ENCODE data around the gene CRBN. TPM values are rescaled to one million over a fixed set of nuclear protein-coding genes. Genes with fewer than 3 reads are reported as not detected.
A peak's percentile ranks its signal among the peaks of the same experiment; 100 is the strongest.

The CRBN gene
- total RNA-seq, 4 donors from 2014 or later, result 46.2 to 87.2 (median 56.5) TPM

GRCh38 chr3:3125977-3126376, 53.5 kb downstream of the CRBN start:
- WGBS, 2 donors, result 89% methylated on average over 24 of the region's 24 CpGs
- TF ChIP-seq, protein P1, sequence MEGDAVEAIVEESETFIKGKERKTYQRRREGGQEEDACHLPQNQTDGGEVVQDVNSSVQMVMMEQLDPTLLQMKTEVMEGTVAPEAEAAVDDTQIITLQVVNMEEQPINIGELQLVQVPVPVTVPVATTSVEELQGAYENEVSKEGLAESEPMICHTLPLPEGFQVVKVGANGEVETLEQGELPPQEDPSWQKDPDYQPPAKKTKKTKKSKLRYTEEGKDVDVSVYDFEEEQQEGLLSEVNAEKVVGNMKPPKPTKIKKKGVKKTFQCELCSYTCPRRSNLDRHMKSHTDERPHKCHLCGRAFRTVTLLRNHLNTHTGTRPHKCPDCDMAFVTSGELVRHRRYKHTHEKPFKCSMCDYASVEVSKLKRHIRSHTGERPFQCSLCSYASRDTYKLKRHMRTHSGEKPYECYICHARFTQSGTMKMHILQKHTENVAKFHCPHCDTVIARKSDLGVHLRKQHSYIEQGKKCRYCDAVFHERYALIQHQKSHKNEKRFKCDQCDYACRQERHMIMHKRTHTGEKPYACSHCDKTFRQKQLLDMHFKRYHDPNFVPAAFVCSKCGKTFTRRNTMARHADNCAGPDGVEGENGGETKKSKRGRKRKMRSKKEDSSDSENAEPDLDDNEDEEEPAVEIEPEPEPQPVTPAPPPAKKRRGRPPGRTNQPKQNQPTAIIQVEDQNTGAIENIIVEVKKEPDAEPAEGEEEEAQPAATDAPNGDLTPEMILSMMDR (IDR thresholded peaks at IDR 0.05), result no peak
- no peak for TF ChIP-seq POLR2A (IDR thresholded peaks at IDR 0.05)
- intact Hi-C loops (cut with DNase I; ENCODE audit: low total_unique reads), result no loop called here
- H3K4me3 ChIP-seq (ENCODE audit: low read depth, poor library complexity, severe bottlenecking), result no peak overlapping the region
- no peak for DNase-seq (ENCODE audit: low spot score in 2 of 2)

- WGBS, 2 donors, result 49 to 63% methylated on average over 4 of the region's 4 CpGs
- no peak overlapping the region for H3K4me3 ChIP-seq (ENCODE audit: low read depth, poor library complexity, severe bottlenecking)
- DNase-seq (ENCODE audit: low spot score in 2 of 2), result no peak
- TF ChIP-seq, protein P1 (IDR thresholded peaks at IDR 0.05), result no peak
- TF ChIP-seq POLR2A (IDR thresholded peaks at IDR 0.05), result no peak
- intact Hi-C loops (cut with DNase I; ENCODE audit: low total_unique reads), result no loop called here
Measured at GRCh38 chr3:3119393-3119851, 60.1 kb downstream of the CRBN start.

DNA sequence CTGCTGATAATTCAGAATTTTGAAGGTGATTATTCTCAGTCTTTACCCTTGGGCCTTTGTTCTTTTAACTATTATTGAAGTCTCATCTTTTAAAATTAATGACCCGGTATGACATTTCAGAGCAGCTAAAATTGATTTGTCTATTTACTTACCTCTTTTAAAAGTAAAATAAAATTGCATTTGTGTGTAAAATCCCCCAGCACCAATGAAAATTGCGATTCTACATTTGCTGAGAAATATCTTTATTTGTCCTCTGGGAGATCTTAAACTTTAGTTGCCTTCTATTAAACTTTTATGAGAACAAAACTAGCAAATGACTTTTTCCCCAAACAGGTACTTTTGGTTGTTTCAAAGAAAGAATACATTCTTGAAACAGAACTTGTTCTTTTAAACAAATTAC, 61.8 kb downstream of the CRBN start:
- intact Hi-C loops (cut with DNase I; ENCODE audit: low total_unique reads), result no loop called here
- H3K4me3 ChIP-seq (ENCODE audit: low read depth, poor library complexity, severe bottlenecking), result no peak overlapping the region
- DNase-seq (ENCODE audit: low spot score in 2 of 2), result no peak
- WGBS, 2 donors, result 74 to 84% methylated on average over 2 of the region's 2 CpGs
- TF ChIP-seq POLR2A (IDR thresholded peaks at IDR 0.05), result no peak
- TF ChIP-seq, protein P1 (IDR thresholded peaks at IDR 0.05), result no peak

GRCh38 chr3:3113042-3113709, 66.3 kb downstream of the CRBN start:
- 79 to 83% methylated on average over 4 of the region's 4 CpGs for WGBS, 2 donors
- H3K4me3 ChIP-seq (ENCODE audit: low read depth, poor library complexity, severe bottlenecking), result no peak overlapping the region
- TF ChIP-seq POLR2A (IDR thresholded peaks at IDR 0.05), result no peak
- TF ChIP-seq, protein P1 (IDR thresholded peaks at IDR 0.05), result no peak
- intact Hi-C loops (cut with DNase I; ENCODE audit: low total_unique reads), result no loop called here
- peak in 1 of 2 donors; percentile 40 for DNase-seq (ENCODE audit: low spot score in 2 of 2)

- TF ChIP-seq, protein P1 (IDR thresholded peaks at IDR 0.05), result no peak
- no peak for TF ChIP-seq POLR2A (IDR thresholded peaks at IDR 0.05)
- intact Hi-C loops (cut with DNase I; ENCODE audit: low total_unique reads), result no loop called here
- no peak overlapping the region for H3K4me3 ChIP-seq (ENCODE audit: low read depth, poor library complexity, severe bottlenecking)
- 58 to 62% methylated on average over 7 of the region's 7 CpGs for WGBS, 2 donors
- no peak for DNase-seq (ENCODE audit: low spot score in 2 of 2)
Measured at GRCh38 chr3:3110749-3111361, 68.6 kb downstream of the CRBN start.
